ENCODE results near the gene KCNC3.

KCNC3 gene

DNA sequence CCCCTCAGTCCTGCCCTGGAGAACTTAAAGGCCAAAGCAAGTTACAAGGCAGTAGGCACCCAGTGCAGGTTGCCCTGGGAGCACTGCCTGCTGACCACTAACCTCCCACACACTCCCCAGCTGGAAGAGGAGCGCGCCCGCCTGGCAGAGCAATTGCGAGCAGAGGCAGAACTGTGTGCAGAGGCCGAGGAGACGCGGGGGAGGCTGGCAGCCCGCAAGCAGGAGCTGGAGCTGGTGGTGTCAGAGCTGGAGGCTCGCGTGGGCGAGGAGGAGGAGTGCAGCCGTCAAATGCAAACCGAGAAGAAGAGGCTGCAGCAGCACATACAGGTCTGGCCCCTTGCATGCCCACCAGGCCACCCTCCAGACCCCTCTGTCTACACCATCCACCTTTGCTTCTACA, 61.1 kb downstream of the KCNC3 start:
- Histone ChIP-seq H3K4me2 (ENCODE audit: low read length) (no peak overlapping the region), H3K9ac (ENCODE audit: low read length) (no peak overlapping the region), H3K79me2 (ENCODE audit: insufficient read depth, low read length) (no peaks in the 10 kb centered on the region), H3K9me3 (ENCODE audit: low read length) (no peaks in the 10 kb centered on the region), H2AFZ (ENCODE audit: low read length) (no peak overlapping the region), H3K27ac (ENCODE audit: low read depth, low read length, poor library complexity, severe bottlenecking) (no peak overlapping the region), H3K36me3 (ENCODE audit: insufficient read depth, low read length) (no peaks in the 10 kb centered on the region), H3K4me3 (ENCODE audit: low read depth, low read length, poor library complexity, severe bottlenecking) (no peak overlapping the region), H3F3A (ENCODE audit: insufficient read depth, low read length) (no peaks in the 10 kb centered on the region), H4K20me1 (ENCODE audit: insufficient read depth, low read length) (no peaks in the 10 kb centered on the region), H3K27me3 (ENCODE audit: insufficient read depth, low read length) (peaks cover 11% of the 10 kb centered on the region; the same call in 1 of the 2 replicates), H3K9me2 (ENCODE audit: low read depth, low read length) (no peaks in the 10 kb centered on the region), H3K4me1 (ENCODE audit: insufficient read depth, low read length, severe bottlenecking) (no peaks in the 10 kb centered on the region)
- TF ChIP-seq, protein P1, sequence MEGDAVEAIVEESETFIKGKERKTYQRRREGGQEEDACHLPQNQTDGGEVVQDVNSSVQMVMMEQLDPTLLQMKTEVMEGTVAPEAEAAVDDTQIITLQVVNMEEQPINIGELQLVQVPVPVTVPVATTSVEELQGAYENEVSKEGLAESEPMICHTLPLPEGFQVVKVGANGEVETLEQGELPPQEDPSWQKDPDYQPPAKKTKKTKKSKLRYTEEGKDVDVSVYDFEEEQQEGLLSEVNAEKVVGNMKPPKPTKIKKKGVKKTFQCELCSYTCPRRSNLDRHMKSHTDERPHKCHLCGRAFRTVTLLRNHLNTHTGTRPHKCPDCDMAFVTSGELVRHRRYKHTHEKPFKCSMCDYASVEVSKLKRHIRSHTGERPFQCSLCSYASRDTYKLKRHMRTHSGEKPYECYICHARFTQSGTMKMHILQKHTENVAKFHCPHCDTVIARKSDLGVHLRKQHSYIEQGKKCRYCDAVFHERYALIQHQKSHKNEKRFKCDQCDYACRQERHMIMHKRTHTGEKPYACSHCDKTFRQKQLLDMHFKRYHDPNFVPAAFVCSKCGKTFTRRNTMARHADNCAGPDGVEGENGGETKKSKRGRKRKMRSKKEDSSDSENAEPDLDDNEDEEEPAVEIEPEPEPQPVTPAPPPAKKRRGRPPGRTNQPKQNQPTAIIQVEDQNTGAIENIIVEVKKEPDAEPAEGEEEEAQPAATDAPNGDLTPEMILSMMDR (IDR thresholded peaks at IDR 0.05; ENCODE audit: low read length): no peak
- TF ChIP-seq EZH2 (IDR thresholded peaks at IDR 0.05; ENCODE audit: borderline replicate concordance, low read length): no peak

DNA sequence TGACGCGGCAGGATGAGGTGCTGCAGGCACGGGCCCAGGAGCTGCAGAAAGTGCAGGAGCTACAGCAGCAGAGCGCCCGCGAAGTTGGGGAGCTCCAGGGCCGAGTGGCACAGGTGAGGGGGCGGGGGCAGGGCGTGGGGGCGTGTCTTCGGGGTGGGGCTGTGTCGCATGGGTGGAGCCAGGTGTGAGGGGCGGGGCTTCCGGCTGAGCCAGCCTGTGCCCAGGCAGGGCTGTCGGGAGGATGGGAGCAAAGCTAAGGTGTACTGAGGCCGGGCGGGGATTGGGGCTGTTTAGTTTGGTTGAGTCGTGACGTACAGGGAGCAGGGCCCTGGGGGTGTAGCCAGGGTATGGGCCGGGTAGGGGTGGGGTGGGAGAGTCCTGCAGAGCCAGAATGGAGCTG, 62.3 kb downstream of the KCNC3 start:
- H3K9me3 ChIP-seq (ENCODE audit: low read length): no peaks in the 10 kb centered on the region
- H3F3A ChIP-seq (ENCODE audit: insufficient read depth, low read length): no peaks in the 10 kb centered on the region
- no peaks in the 10 kb centered on the region for H3K9me2 ChIP-seq (ENCODE audit: low read depth, low read length)
- no peak overlapping the region for H3K9ac ChIP-seq (ENCODE audit: low read length)
- no peaks in the 10 kb centered on the region for H3K36me3 ChIP-seq (ENCODE audit: insufficient read depth, low read length)
- no peak overlapping the region for H3K4me3 ChIP-seq (ENCODE audit: low read depth, low read length, poor library complexity, severe bottlenecking)
- TF ChIP-seq EZH2 (IDR thresholded peaks at IDR 0.05; ENCODE audit: borderline replicate concordance, low read length): no peak
- TF ChIP-seq, protein P1 (IDR thresholded peaks at IDR 0.05; ENCODE audit: low read length): no peak
- H3K27ac ChIP-seq (ENCODE audit: low read depth, low read length, poor library complexity, severe bottlenecking): no peak overlapping the region
- H3K27me3 ChIP-seq (ENCODE audit: insufficient read depth, low read length): peaks cover 6% of the 10 kb centered on the region; the same call in 1 of the 2 replicates
- H3K4me2 ChIP-seq (ENCODE audit: low read length): no peak overlapping the region
- no peaks in the 10 kb centered on the region for H4K20me1 ChIP-seq (ENCODE audit: insufficient read depth, low read length)
- no peak overlapping the region for H2AFZ ChIP-seq (ENCODE audit: low read length)
- H3K79me2 ChIP-seq (ENCODE audit: insufficient read depth, low read length): no peaks in the 10 kb centered on the region
- no peaks in the 10 kb centered on the region for H3K4me1 ChIP-seq (ENCODE audit: insufficient read depth, low read length, severe bottlenecking)

DNA sequence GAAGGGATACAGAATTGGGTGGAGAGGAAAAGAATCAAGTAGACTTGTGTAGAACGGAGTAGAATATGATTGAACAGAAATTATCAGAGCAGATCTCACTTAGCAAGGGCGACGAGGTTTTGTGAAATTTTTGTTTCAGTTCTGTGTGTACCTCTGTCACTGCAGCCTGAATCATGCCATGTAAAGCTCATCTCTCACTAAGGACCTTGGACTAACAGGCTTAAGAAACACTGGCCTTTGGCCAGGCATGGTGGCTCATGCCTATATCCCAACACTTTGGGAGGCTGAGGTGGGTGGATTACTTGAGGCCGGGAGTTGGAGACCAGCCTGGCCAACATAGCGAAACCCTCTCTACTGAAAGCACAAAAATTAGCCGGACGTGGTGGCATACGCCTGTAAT, 63.1 kb downstream of the KCNC3 start:
- H3K9me3 ChIP-seq (ENCODE audit: low read length): no peaks in the 10 kb centered on the region
- no peak overlapping the region for H3K9ac ChIP-seq (ENCODE audit: low read length)
- H3K79me2 ChIP-seq (ENCODE audit: insufficient read depth, low read length): no peaks in the 10 kb centered on the region
- H3K4me1 ChIP-seq (ENCODE audit: insufficient read depth, low read length, severe bottlenecking): no peaks in the 10 kb centered on the region
- no peaks in the 10 kb centered on the region for H3F3A ChIP-seq (ENCODE audit: insufficient read depth, low read length)
- H2AFZ ChIP-seq (ENCODE audit: low read length): no peak overlapping the region
- H4K20me1 ChIP-seq (ENCODE audit: insufficient read depth, low read length): no peaks in the 10 kb centered on the region
- no peaks in the 10 kb centered on the region for H3K36me3 ChIP-seq (ENCODE audit: insufficient read depth, low read length)
- H3K9me2 ChIP-seq (ENCODE audit: low read depth, low read length): no peaks in the 10 kb centered on the region
- TF ChIP-seq EZH2 (IDR thresholded peaks at IDR 0.05; ENCODE audit: borderline replicate concordance, low read length): no peak
- H3K4me2 ChIP-seq (ENCODE audit: low read length): no peak overlapping the region
- H3K27ac ChIP-seq (ENCODE audit: low read depth, low read length, poor library complexity, severe bottlenecking): no peak overlapping the region
- no peak overlapping the region for H3K4me3 ChIP-seq (ENCODE audit: low read depth, low read length, poor library complexity, severe bottlenecking)
- peaks cover 4% of the 10 kb centered on the region; the same call in 1 of the 2 replicates for H3K27me3 ChIP-seq (ENCODE audit: insufficient read depth, low read length)

DNA sequence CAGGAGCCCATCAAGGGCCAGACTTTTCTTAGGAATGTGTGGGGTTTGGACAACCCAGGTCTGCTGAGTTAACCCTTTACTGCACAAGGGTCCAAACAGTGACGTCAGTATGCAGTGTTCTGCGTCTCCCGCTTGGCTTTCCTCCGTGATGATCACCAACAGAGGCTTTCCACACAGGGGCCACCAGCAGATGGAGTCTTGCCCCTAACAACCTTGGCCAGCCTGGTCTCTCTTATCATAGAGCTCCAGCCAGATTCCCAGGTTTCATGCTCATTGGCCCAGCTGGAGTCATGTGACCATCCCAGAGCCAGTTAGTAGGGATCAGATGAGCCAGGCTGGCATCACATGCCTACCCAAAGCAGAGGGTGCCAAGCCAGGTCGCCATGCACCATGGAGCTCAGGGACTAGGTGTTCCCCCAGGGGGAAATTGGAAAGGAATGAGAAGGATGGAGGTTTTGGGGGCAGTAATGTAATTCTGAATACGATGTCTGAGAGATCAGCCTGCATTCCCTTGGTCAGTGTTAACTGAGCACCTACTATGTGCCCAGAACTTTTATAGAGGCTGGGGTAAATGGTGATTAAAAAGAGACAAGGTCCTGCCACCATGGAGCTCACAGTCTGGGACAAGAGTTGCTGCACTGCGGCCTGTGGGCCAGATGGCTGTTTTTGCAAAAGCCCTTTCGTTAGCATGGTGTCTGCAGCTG, 64.5 kb downstream of the KCNC3 start:
- H2AFZ ChIP-seq (ENCODE audit: low read length): no peak overlapping the region
- no peaks in the 10 kb centered on the region for H4K20me1 ChIP-seq (ENCODE audit: insufficient read depth, low read length)
- H3K4me3 ChIP-seq (ENCODE audit: low read depth, low read length, poor library complexity, severe bottlenecking): no peak overlapping the region
- H3F3A ChIP-seq (ENCODE audit: insufficient read depth, low read length): no peaks in the 10 kb centered on the region
- H3K4me1 ChIP-seq (ENCODE audit: insufficient read depth, low read length, severe bottlenecking): no peaks in the 10 kb centered on the region
- H3K27me3 ChIP-seq (ENCODE audit: insufficient read depth, low read length): 0 out of 2 replicates have a peak, but pooled peaks cover 4% of the 10 kb centered on the region
- H3K27ac ChIP-seq (ENCODE audit: low read depth, low read length, poor library complexity, severe bottlenecking): no peak overlapping the region
- no peaks in the 10 kb centered on the region for H3K79me2 ChIP-seq (ENCODE audit: insufficient read depth, low read length)
- H3K4me2 ChIP-seq (ENCODE audit: low read length): no peak overlapping the region
- no peaks in the 10 kb centered on the region for H3K9me3 ChIP-seq (ENCODE audit: low read length)
- H3K9ac ChIP-seq (ENCODE audit: low read length): no peak overlapping the region
- no peak for TF ChIP-seq EZH2 (IDR thresholded peaks at IDR 0.05; ENCODE audit: borderline replicate concordance, low read length)
- TF ChIP-seq, protein P1 (IDR thresholded peaks at IDR 0.05; ENCODE audit: low read length): no peak
- no peaks in the 10 kb centered on the region for H3K9me2 ChIP-seq (ENCODE audit: low read depth, low read length)
- H3K36me3 ChIP-seq (ENCODE audit: insufficient read depth, low read length): no peaks in the 10 kb centered on the region
